ENCODE data around the gene NTPCR. TPM values are rescaled to one million over a fixed set of nuclear protein-coding genes. Genes with fewer than 3 reads are reported as not detected.

NTPCR gene
- total and polyA plus RNA-seq, 4 donors: 31.2 to 66.2 (median 57.3) TPM

DNA sequence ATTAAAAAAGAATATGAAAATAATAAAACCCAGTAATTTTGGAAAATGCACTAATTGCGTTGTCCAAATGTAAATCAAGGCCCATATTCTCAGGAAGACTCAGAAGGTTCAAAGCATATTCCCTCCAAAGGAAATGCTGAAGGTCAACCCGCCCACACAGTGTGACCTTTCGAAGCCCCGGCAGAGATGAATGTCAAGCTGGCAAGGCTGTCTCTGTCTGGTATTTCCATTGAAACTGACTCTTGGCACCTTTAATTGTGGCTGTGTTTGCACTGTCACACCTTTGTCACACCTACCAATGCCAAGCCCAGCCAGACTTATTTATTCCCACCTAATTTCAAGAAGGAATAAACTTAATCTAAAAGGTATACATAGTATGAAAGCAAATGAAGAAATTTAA is 82.5 kb downstream of the NTPCR start:
- no peak for DNase-seq (ENCODE audit: low read depth in 4 of 6, low spot score in 6 of 6)
- no peaks in the 10 kb centered on the region for H3K27me3 ChIP-seq (ENCODE audit: control insufficient read depth, insufficient read depth, low read length)
- no peaks in the 10 kb centered on the region for H3K9me3 ChIP-seq (ENCODE audit: control insufficient read depth, insufficient read depth, low read length)
- no peaks in the 10 kb centered on the region for H3K36me3 ChIP-seq (ENCODE audit: control insufficient read depth, insufficient read depth, low read length)
- H3K4me3 ChIP-seq (ENCODE audit: low read depth, low read length): no peak overlapping the region
- H3K27ac ChIP-seq (ENCODE audit: low read depth, low read length): no peak overlapping the region
- 84% methylated on average over 4 of the region's 4 CpGs for WGBS (ENCODE audit: insufficient coverage)
- no peaks in the 10 kb centered on the region for H3K4me1 ChIP-seq (ENCODE audit: control insufficient read depth, insufficient read depth, low read length)

DNA sequence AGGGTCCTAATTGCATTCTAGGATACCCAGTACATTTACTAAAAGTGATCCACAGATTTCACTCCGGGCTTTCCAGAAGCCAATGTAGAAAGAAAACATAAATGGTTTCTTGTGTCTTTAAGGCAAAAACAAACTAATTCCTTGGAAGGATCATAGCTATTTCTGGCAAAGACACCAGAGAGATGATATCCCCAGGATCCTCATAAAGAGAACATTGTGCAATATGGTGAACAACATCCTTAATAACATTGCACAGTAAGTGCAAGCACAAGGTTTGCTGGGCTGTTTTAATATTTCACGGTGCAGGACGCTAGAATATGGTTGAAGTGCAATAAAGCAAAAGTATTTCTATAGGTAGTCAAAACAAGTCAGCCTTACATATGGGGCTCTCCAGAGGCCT is 83.0 kb downstream of the NTPCR start:
- peak in 2 of 6 donors; percentile 23 to 40 for DNase-seq (ENCODE audit: low read depth in 4 of 6, low spot score in 6 of 6)
- Histone ChIP-seq H3K4me3 (ENCODE audit: low read depth, low read length) (no peak overlapping the region), H3K27ac (ENCODE audit: low read depth, low read length) (no peak overlapping the region), H3K36me3 (ENCODE audit: control insufficient read depth, insufficient read depth, low read length) (no peaks in the 10 kb centered on the region), H3K9me3 (ENCODE audit: control insufficient read depth, insufficient read depth, low read length) (no peaks in the 10 kb centered on the region), H3K27me3 (ENCODE audit: control insufficient read depth, insufficient read depth, low read length) (no peaks in the 10 kb centered on the region), H3K4me1 (ENCODE audit: control insufficient read depth, insufficient read depth, low read length) (no peaks in the 10 kb centered on the region)
- no CpG with 5 or more reads among the region's 3 CpGs for WGBS (ENCODE audit: insufficient coverage)

Other genes starting within 250 kb of the NTPCR start
- 1 to 10 TPM; 4.9 to 5.2 TPM for gene MAP10, start 145.2 kb upstream of the NTPCR start, total RNA-seq
- 1 to 10 TPM; 3.5 to 4.6 TPM for gene MAP10, start 145.2 kb upstream of the NTPCR start, polyA plus RNA-seq (ENCODE audit: insufficient read length in 2 of 2)